Activated T-helper 1 cell treated with anti-CD3 and anti-CD28 coated beads, Interleukin-12 subunit alpha, Interleukin-12 subunit beta, Interleukin-2, Interleukin-4 antibody, amounts not matched to agents 30 ng/mL and 10 ng/mL and 1 ng/mL, durations not matched to agents 14 hours and 24 hours and 36 hours (primary cell): Measurements from ENCODE around the gene PLD5. TPM values are rescaled to one million over a fixed set of nuclear protein-coding genes. Genes with fewer than 3 reads are reported as not detected.

Experiments used
- DNase-seq: peaks from one replicate; pipeline ENCODE4 v3.0.0; 2021; ENCODE audit warnings: low spot score
- H3K27ac Mint-ChIP-seq: one replicate; pipeline ENCODE4 v1.8.0; 2021; ENCODE audit warnings: mild to moderate bottlenecking, mixed read lengths
- H3K27me3 Mint-ChIP-seq: one replicate; pipeline ENCODE4 v1.8.0; 2022; ENCODE audit warnings: mild to moderate bottlenecking, moderate library complexity, mixed read lengths; ENCODE audit not compliant: insufficient read depth
- H3K36me3 Mint-ChIP-seq: one replicate; pipeline ENCODE4 v1.8.0; 2021; ENCODE audit warnings: low read depth, mixed read lengths
- H3K4me1 Mint-ChIP-seq: one replicate; pipeline ENCODE4 v1.8.0; 2021; ENCODE audit warnings: low read depth, mixed read lengths
- H3K4me3 Mint-ChIP-seq: one replicate; pipeline ENCODE4 v1.8.0; 2021; ENCODE audit warnings: mild to moderate bottlenecking, moderate library complexity, mixed read lengths
- H3K9me3 Mint-ChIP-seq: one replicate; pipeline ENCODE4 v1.8.0; 2021; ENCODE audit warnings: mixed read lengths
- intact Hi-C: fragments of 100-400 bp; cut with micrococcal nuclease; formaldehyde crosslinking; loops from one replicate; pipeline ENCODE4 v1.15.1; 2024
- total RNA-seq: library from RNA; stranded (reverse); gene quantifications from 2 replicates; pipeline ENCODE4 v1.2.3, GENCODE V29; 2022

Gene PLD5
- total RNA-seq, 1 donor from 2014 or later: not detected

- no peak overlapping the region for H3K4me3 Mint-ChIP-seq
- no peak overlapping the region for H3K27ac Mint-ChIP-seq
- intact Hi-C loops: no loop called here
- H3K9me3 Mint-ChIP-seq: no peaks in the 10 kb centered on the region
- H3K36me3 Mint-ChIP-seq: no peaks in the 10 kb centered on the region
- H3K27me3 Mint-ChIP-seq: no peaks in the 10 kb centered on the region
- no peak for DNase-seq
- H3K4me1 Mint-ChIP-seq: no peaks in the 10 kb centered on the region
Measured at GRCh38 chr1:242057745-242058115, 466.8 kb downstream of the PLD5 start.

DNA sequence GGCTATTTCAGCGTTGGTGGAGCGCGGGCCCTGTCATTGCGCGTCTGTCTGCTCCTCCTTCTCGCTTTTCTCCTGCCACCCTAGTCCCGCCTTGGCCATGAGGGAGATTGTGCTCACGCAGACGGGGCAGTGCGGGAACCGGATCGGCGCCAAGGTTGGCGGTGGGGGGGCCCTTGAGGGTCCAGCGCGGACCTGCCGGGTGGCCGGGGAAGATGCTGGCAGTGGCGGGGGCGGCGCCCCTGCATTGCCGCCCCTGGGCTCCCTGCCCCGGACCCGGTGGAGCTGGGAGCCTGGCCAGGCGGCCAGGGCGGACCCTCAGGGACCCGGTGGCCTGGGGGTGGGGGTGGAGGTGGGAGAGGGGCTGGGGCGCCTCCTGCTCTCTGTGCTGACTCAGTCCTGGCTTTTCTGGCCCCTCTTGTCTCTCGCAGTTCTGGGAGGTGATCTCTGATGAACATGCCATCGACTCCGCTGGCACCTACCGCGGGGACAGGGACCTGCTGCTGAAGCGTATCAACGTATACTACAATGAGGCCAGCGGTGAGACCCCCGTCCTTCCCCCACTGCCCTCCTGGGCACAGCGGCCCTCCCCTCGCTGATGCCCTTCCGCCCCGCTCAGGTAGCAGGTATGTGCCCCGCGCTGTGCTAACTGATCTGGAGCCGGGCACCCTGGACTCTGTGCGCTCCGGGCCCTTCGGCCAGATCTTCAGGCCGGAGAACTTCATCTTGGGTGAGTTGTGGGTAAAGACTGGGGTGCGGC is 467.3 kb downstream of the PLD5 start:
- Mint-ChIP-seq H3K4me1 (no peaks in the 10 kb centered on the region), H3K27me3 (no peaks in the 10 kb centered on the region), H3K9me3 (no peaks in the 10 kb centered on the region), H3K27ac (no peak overlapping the region), H3K4me3 (no peak overlapping the region), H3K36me3 (no peaks in the 10 kb centered on the region)
- DNase-seq: no peak
- intact Hi-C loops: no loop called here

GRCh38 chr1:242055749-242056320 is 468.7 kb downstream of the PLD5 start:
- Mint-ChIP-seq H3K27me3 (no peaks in the 10 kb centered on the region), H3K27ac (no peak overlapping the region), H3K4me3 (no peak overlapping the region), H3K9me3 (no peaks in the 10 kb centered on the region), H3K36me3 (no peaks in the 10 kb centered on the region), H3K4me1 (no peaks in the 10 kb centered on the region)
- intact Hi-C loops: no loop called here
- DNase-seq: no peak

- Mint-ChIP-seq H3K4me1 (no peaks in the 10 kb centered on the region), H3K36me3 (no peaks in the 10 kb centered on the region), H3K9me3 (no peaks in the 10 kb centered on the region), H3K4me3 (no peak overlapping the region), H3K27me3 (no peaks in the 10 kb centered on the region), H3K27ac (no peak overlapping the region)
- intact Hi-C loops: no loop called here
- no peak for DNase-seq
Measured at GRCh38 chr1:242043165-242043564, 481.3 kb downstream of the PLD5 start.

GRCh38 chr1:242034392-242034791 is 490.1 kb downstream of the PLD5 start:
- Mint-ChIP-seq H3K4me1 (no peaks in the 10 kb centered on the region), H3K9me3 (no peaks in the 10 kb centered on the region), H3K27ac (no peak overlapping the region), H3K27me3 (no peaks in the 10 kb centered on the region), H3K4me3 (no peak overlapping the region), H3K36me3 (no peaks in the 10 kb centered on the region)
- DNase-seq: no peak
- intact Hi-C loops: no loop called here

DNA sequence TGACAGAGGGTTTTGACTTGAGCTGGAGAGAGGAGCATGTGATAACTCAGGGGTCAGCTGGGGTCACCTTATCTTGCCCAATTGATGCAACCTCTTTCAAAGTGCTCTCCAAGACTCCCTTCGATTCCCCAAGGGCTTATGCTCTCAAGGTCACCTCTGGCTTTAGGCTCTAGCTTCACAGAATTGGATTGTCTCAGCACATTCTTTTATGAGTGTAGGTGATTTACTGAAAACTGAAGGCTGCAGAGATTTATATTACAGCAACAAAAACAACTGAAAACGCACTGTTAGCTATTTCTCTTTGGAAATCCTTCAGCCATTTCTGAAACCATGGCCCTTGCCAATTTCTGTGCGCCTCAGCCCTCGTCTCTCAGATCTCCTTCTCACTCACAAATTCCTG is 491.1 kb downstream of the PLD5 start:
- no peak overlapping the region for H3K27ac Mint-ChIP-seq
- no peaks in the 10 kb centered on the region for H3K36me3 Mint-ChIP-seq
- no peaks in the 10 kb centered on the region for H3K27me3 Mint-ChIP-seq
- no peak overlapping the region for H3K4me3 Mint-ChIP-seq
- intact Hi-C loops: no loop called here
- no peak for DNase-seq
- H3K9me3 Mint-ChIP-seq: no peaks in the 10 kb centered on the region
- H3K4me1 Mint-ChIP-seq: no peaks in the 10 kb centered on the region
